ENCODE results near the gene KDM3A. TPM values are rescaled to one million over a fixed set of nuclear protein-coding genes. Genes with fewer than 3 reads are reported as not detected.

The KDM3A gene
- total and polyA plus RNA-seq, 2 of the 8 experiments (the other 6 are each of a cell fraction or from before 2014, with no cell fraction given): 15.8 to 29.2 TPM

DNA sequence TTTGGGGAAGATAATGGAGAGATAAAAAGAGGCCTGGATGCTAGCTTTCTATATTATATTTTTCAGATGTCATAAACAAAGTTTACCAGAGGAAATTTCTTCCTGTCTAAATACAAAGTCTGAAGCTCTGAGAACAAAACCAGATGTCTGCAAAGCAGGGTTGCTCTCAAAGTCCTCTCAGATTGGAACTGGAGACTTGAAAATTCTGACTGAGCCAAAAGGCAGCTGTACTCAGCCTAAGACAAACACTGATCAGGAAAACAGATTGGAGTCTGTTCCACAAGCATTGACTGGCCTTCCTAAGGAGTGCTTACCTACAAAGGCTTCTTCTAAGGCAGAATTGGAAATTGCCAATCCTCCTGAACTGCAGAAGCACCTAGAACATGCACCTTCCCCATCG lies 25.1 kb downstream of the KDM3A start (continued):
- TF ChIP-seq CHD7 (IDR thresholded peaks at IDR 0.05; ENCODE audit: insufficient replicate concordance, low read length) (no peak), CBX8 (IDR thresholded peaks at IDR 0.05; ENCODE audit: borderline replicate concordance, low read depth, low read length) (no peak), NANOG (IDR thresholded peaks at IDR 0.05; ENCODE audit: insufficient read depth, low read depth, low read length, poor library complexity, severe bottlenecking) (no peak), GABPA (IDR thresholded peaks at IDR 0.05; ENCODE audit: borderline replicate concordance, insufficient read depth, low read length) (no peak), YY1 (IDR thresholded peaks at IDR 0.05; ENCODE audit: low read depth, low read length) (no peak), CEBPB (IDR thresholded peaks at IDR 0.05; ENCODE audit: low read depth, low read length) (no peak), EP300 (IDR thresholded peaks at IDR 0.05; ENCODE audit: borderline replicate concordance in 1 of 2, low read depth in 2 of 2, low read length in 2 of 2) (no peak), BCL11A (IDR thresholded peaks at IDR 0.05; ENCODE audit: low read depth in 2 of 2, low read length in 2 of 2) (no peak)
